GM21825 (cell line): Measurements from ENCODE around the gene ZRANB1.

Experiments used
- ATAC-seq: cut with Tn5 transposase; IDR thresholded peaks from one replicate; pipeline ENCODE4 v1.9.1; 2021; ENCODE audit warnings: mild to moderate bottlenecking, moderate library complexity; ENCODE audit not compliant: unreplicated experiment

The ZRANB1 gene

DNA sequence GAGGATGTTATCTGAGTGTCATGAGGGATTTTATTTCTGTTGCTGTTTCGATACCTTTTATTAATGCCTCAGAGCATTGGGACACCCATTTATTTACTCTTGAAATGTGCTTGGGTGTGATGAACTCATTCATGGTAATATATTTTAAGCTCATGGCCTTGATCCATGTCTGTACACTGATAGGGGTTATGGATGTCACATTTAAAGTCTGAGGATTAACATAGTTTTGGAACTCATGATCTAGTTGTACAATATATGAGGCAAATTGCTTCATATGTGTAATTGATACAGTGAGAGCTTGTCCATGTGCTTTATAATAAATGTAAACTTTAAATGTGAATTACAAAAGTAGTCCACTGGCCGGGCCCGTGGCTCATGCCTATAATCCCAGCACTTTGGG is 23.0 kb upstream of the ZRANB1 start:
- ATAC-seq, result no peak

- ATAC-seq, result no peak
Measured at GRCh38 chr10:124921261-124921660, 20.7 kb upstream of the ZRANB1 start.

DNA sequence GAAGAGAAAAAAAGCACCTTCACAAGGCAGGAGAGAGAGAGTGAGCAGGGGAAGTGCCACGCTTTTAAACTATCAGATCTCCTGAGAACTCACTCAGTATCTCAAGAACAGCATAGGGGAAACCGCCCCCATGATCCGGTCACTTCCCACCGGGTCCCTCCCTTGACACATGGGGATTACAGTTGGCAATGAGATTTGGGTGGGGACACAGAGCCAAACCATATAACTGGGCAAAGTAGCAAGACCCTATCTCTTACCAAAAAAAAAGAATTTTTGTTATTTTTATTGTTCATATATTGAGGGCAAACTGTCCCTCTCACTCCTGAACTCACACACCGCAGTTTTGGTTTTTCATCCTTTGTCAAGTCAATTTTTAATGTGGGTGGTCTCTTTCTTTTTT is 18.2 kb upstream of the ZRANB1 start:
- no peak for ATAC-seq

- ATAC-seq, result no peak
Measured at GRCh38 chr10:124926548-124926947, 15.4 kb upstream of the ZRANB1 start.

DNA sequence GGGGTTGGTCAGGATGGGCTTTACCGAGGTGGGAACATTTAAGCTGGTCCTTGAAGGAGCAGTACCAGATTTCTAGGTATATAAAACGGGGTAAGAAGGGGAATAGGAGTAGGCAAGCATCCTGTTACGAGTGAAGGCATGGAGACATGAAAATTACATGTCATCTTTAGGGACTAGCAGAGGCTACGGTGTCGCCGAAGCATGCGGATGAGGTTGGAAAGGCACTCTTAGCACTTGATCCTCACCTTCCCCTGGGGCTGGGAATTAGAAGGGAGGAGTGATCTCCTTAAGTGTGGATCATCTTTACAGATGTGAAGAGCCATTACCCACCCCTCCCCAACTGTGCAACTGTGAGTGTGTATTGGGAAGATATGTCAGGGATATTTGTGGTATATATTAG is 13.8 kb upstream of the ZRANB1 start:
- no peak for ATAC-seq

- no peak for ATAC-seq
Measured at GRCh38 chr10:124928545-124928944, 13.4 kb upstream of the ZRANB1 start.

DNA sequence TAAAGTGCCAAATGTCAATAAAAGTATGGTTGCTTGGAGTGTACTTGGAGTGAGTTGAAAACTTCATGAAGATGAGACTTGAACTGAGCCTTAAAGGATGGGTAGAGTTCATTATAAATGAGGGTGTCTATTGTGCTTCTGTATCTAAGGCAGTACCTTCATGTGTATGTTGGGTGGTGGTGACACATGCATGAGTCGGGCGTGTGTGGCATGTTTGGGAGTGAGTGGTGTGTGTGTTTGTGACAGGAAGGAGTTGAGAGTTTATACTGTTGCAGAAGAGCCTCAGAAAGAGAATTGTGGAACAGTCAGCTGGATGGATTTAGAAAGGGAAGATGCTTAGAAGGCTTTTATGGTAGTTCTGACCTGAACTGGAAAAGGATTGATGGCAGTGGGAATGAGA is 6.0 kb upstream of the ZRANB1 start:
- ATAC-seq, result no peak

DNA sequence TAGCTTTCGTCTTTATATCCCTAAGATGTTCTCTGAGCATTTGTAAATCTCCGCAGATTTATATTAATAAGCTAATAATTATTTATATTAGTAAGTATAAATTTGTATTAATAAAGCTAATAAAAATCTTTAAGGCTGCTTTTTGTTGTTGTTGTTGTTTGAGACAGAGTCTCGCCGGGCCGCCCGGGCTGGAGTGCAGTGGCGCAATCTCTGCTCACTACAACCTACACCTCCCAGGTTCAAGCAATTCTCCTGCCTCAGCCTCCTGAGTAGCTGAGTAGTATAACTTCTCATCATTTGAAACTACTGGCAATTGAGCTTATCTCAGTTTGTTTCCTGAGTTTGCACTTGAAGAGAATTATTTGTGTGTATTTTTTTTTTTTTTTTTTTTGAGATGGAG is 5.1 kb upstream of the ZRANB1 start:
- no peak for ATAC-seq

DNA sequence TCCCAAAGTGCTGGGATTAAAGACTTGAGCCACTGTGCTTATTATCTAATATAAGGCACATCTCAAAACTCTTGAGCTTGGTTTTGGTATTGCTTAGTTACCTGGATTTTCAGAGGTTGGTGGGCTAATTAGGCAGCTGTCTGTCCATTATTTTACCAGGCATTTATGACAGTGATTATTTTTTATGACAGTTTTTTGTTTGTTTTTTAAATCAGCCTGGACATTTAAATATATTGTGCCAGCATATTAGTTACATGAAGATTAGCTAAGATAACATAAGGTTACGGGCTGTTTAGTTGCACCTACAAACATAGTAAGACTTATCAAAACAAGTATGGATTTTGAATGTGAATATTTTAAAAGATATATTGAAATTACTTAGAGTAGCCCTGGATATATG is 2.6 kb upstream of the ZRANB1 start:
- no peak for ATAC-seq

- no peak for ATAC-seq
Measured at GRCh38 chr10:124942317-124943169, 620 bp downstream of the ZRANB1 start.

GRCh38 chr10:124943301-124944092 is 1.6 kb downstream of the ZRANB1 start:
- ATAC-seq, result no peak

GRCh38 chr10:124944982-124945381 is 3.1 kb downstream of the ZRANB1 start:
- ATAC-seq, result no peak

- no peak for ATAC-seq
Measured at GRCh38 chr10:124946945-124947344, 5.0 kb downstream of the ZRANB1 start.

- ATAC-seq, result no peak
Measured at GRCh38 chr10:124949543-124949942, 7.6 kb downstream of the ZRANB1 start.

DNA sequence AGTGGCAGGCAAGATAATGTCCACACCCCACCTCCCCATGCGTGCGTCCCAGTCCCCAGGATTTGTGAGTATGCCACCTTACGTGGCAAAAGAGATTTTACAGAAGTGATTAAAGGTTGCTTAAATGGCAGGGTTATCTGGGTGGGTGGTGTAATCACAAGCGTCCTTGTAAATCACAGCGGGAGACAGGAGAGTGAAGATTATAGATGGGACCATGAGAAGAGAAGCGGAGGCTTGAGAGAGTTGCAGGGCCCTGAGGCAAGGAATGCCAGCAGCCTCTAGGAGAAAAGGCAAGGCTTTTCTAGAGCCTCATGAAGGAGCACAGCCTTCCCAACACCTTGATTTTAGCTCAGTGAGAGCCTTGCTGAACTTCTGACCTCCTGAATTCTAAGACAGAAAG is 10.2 kb downstream of the ZRANB1 start:
- no peak for ATAC-seq

GRCh38 chr10:124953421-124953820 is 11.5 kb downstream of the ZRANB1 start:
- no peak for ATAC-seq

- ATAC-seq, result no peak
Measured at GRCh38 chr10:124955243-124955642, 13.3 kb downstream of the ZRANB1 start.

DNA sequence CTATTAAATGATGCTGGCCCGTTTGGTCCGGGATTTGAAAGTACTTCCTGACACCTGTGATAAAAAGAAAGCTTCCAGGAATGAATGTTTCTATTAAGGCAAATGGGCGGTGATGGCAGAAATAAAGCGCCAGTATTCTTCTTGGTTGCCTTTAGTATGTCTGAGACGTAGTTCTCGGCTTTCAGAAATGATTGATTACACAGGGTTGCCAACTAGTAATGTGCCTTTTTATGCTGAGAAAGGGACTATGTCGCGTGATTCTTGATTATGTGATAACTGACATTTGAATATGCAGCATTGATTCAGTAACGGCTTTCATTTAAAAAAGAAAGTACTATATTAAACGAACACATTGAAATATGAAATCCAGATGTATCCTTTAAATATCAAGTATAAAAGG is 13.9 kb downstream of the ZRANB1 start:
- ATAC-seq, result no peak

- no peak for ATAC-seq
Measured at GRCh38 chr10:124956764-124957163, 14.8 kb downstream of the ZRANB1 start.

- no peak for ATAC-seq
Measured at GRCh38 chr10:124957404-124957947, 15.6 kb downstream of the ZRANB1 start.

- no peak for ATAC-seq
Measured at GRCh38 chr10:124959564-124959963, 17.6 kb downstream of the ZRANB1 start.

DNA sequence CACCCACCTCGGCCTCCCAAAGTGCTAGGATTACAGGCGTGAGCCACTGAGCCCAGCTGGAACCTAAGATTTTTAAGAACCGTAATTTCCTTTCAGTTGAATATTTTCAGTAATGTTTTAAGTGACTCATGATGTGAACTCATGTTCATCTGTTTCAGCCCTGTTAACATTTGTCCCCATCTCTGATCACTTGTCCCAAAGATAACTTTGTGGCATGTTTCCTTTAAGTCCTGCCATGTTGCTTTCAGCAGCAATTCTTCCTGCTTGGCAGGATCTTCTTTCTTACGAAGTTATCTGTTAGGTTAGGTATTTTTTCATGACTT is 19.3 kb downstream of the ZRANB1 start:
- no peak for ATAC-seq
